OCI-LY1 (cell line): ENCODE measurements around the gene PRR14L.

Experiments
- CTCF ChIP-seq: fragments of 200-600 bp; sonication (generic), shearing (Covaris generic); IDR thresholded peaks from 2 replicates; pipeline ENCODE4 v1.5.1; 2017; ENCODE audit warnings: mild to moderate bottlenecking, antibody characterized with exemption, low read length, moderate library complexity, mixed read lengths
- EZH2 ChIP-seq: fragments of 200-600 bp; sonication (generic), shearing (Covaris generic); IDR thresholded peaks from 2 replicates; pipeline ENCODE4 v1.8.0; 2017; ENCODE audit warnings: borderline replicate concordance, mixed run types, mild to moderate bottlenecking, antibody characterized with exemption, low read length, moderate library complexity, mixed read lengths

- no peak for TF ChIP-seq CTCF
- no peak for TF ChIP-seq EZH2
These were observed 13.5 kb downstream of the PRR14L start for GRCh38 chr22:31736458-31736857.
